IMR-90 (cell line): Measurements from ENCODE around the gene HES6. TPM values are rescaled to one million over a fixed set of nuclear protein-coding genes. Genes with fewer than 3 reads are reported as not detected.

Experiments
- ATAC-seq: fragments of 200-7000 bp; cut with Tn5 transposase; 2 replicates; pipeline ENCODE4 v1.9.1; 2020; ENCODE audit warnings: low read depth, mild to moderate bottlenecking, moderate library complexity
- BruUV-seq: library from RNA; stranded (reverse); fragments of 400-500 nt; replicated peaks from 2 replicates; lab custom pipeline; 2021; lab: Mats Ljungman, UMichigan
- CTCF ChIA-PET: fragments of 300-600 bp; formaldehyde crosslinking; extraction: SDS; loops from one replicate; lab custom pipeline; 2021; ENCODE audit warnings: antibody characterized with exemption; lab: Yijun Ruan, JAX
- POLR2A ChIA-PET: fragments of 300-600 bp; sonication (Branson Sonifier 250); formaldehyde crosslinking; loops from one replicate; lab custom pipeline; 2022; ENCODE audit warnings: antibody characterized with exemption; ENCODE audit not compliant: unreplicated experiment; lab: Charles Lee
- DNase-seq: peaks from one replicate; pipeline ENCODE4 v3.0.0; 2013
- H2AFZ ChIP-seq: replicated peaks from 2 replicates; pipeline ENCODE3; 2013; ENCODE audit warnings: low read length, mild to moderate bottlenecking; ENCODE audit not compliant: poor library complexity
- H2AK5ac ChIP-seq: 2 replicates; pipeline ENCODE4 v1.6.1; 2013; ENCODE audit warnings: low read depth, low read length, inconsistent platforms
- H2AK9ac ChIP-seq: replicated peaks from 2 replicates; pipeline ENCODE3; 2013; ENCODE audit warnings: mild to moderate bottlenecking, low read depth, low read length, moderate library complexity; ENCODE audit not compliant: poor library complexity
- H2BK120ac ChIP-seq: 2 replicates; pipeline ENCODE4 v1.6.1; 2013; ENCODE audit warnings: low read depth, low read length, inconsistent platforms
- H2BK15ac ChIP-seq: 3 replicates; pipeline ENCODE4 v1.6.1; 2013; ENCODE audit warnings: low read depth, low read length, inconsistent platforms
- H2BK20ac ChIP-seq: 2 replicates; pipeline ENCODE4 v1.6.1; 2013; ENCODE audit warnings: low read depth, mild to moderate bottlenecking, inconsistent platforms, low read length, moderate library complexity
- H2BK5ac ChIP-seq: 2 replicates; pipeline ENCODE4 v1.6.1; 2013; ENCODE audit warnings: mild to moderate bottlenecking, low read depth, low read length, inconsistent platforms; ENCODE audit not compliant: poor library complexity, severe bottlenecking
- H3K14ac ChIP-seq: replicated peaks from 2 replicates; pipeline ENCODE4 v1.6.1; 2013; ENCODE audit warnings: low read depth, low read length, inconsistent platforms
- H3K18ac ChIP-seq: 2 replicates; pipeline ENCODE4 v1.6.1; 2013; ENCODE audit warnings: low read depth, low read length, control low read depth
- H3K23ac ChIP-seq: 2 replicates; pipeline ENCODE4 v1.6.1; 2013; ENCODE audit warnings: low read depth, low read length, inconsistent platforms
- H3K27ac ChIP-seq: 2 replicates; pipeline ENCODE4 v1.5.1; 2013; ENCODE audit warnings: mild to moderate bottlenecking, control low read depth, low read length; ENCODE audit not compliant: insufficient read depth
- H3K27me3 ChIP-seq: 2 replicates; pipeline ENCODE4 v1.6.1; 2013; ENCODE audit warnings: low read length; ENCODE audit not compliant: control insufficient read depth, insufficient read depth
- H3K36me3 ChIP-seq: 2 replicates; pipeline ENCODE4 v1.6.1; 2013; ENCODE audit warnings: low read length, mixed read lengths; ENCODE audit not compliant: control insufficient read depth, insufficient read depth
- H3K4ac ChIP-seq: 2 replicates; pipeline ENCODE4 v1.6.1; 2013; ENCODE audit warnings: low read depth, low read length, inconsistent platforms
- H3K4me1 ChIP-seq: 2 replicates; pipeline ENCODE4 v1.6.1; 2013; ENCODE audit warnings: low read length, mixed read lengths; ENCODE audit not compliant: control insufficient read depth, insufficient read depth
- H3K4me2 ChIP-seq: 2 replicates; pipeline ENCODE4 v1.6.1; 2013; ENCODE audit warnings: low read depth, mild to moderate bottlenecking, control low read depth, low read length, moderate library complexity
- H3K4me3 ChIP-seq: 2 replicates; pipeline ENCODE4 v1.5.1; 2013; ENCODE audit warnings: low read depth, mild to moderate bottlenecking, control low read depth, low read length, moderate library complexity; ENCODE audit not compliant: insufficient read depth
- H3K56ac ChIP-seq: 2 replicates; pipeline ENCODE4 v1.6.1; 2013; ENCODE audit warnings: low read length, inconsistent platforms; ENCODE audit not compliant: insufficient read depth; ENCODE audit errors: extremely low read depth
- H3K79me1 ChIP-seq, 2 experiments: 2 replicates each; pipeline ENCODE4 v1.6.1; 2013; ENCODE audit warnings: low read length in 2 of 2, inconsistent platforms in 1 of 2, low read depth in 1 of 2
- H3K9ac ChIP-seq: 2 replicates; pipeline ENCODE4 v1.6.1; 2013; ENCODE audit warnings: low read depth, low read length, control low read depth
- H3K9me1 ChIP-seq: 2 replicates; pipeline ENCODE4 v1.6.1; 2013; ENCODE audit warnings: low read length, inconsistent platforms; ENCODE audit not compliant: insufficient read depth
- H3K9me3 ChIP-seq: 2 replicates; pipeline ENCODE4 v1.6.1; 2013; ENCODE audit warnings: low read length; ENCODE audit not compliant: control insufficient read depth, insufficient read depth
- H4K20me1 ChIP-seq: 2 replicates; pipeline ENCODE4 v1.6.1; 2013; ENCODE audit warnings: low read length, inconsistent platforms; ENCODE audit not compliant: insufficient read depth
- H4K5ac ChIP-seq: 2 replicates; pipeline ENCODE4 v1.6.1; 2013; ENCODE audit warnings: mild to moderate bottlenecking, low read depth, low read length, control low read depth
- H4K8ac ChIP-seq, 2 experiments: 2 replicates each; pipeline ENCODE4 v1.6.1; 2013; ENCODE audit warnings: low read depth in 2 of 2, low read length in 2 of 2, control low read depth in 1 of 2, inconsistent platforms in 1 of 2
- H4K91ac ChIP-seq: 2 replicates; pipeline ENCODE4 v1.6.1; 2013; ENCODE audit warnings: low read depth, low read length, inconsistent platforms; ENCODE audit not compliant: insufficient read depth
- MAZ ChIP-seq: IDR thresholded peaks from 2 replicates; pipeline ENCODE4 v1.6.1; 2012; ENCODE audit warnings: low read depth, mild to moderate bottlenecking, low read length, improper control_type of control experiment, moderate library complexity, borderline replicate concordance
- RAD21 ChIP-seq: IDR thresholded peaks from 2 replicates; pipeline ENCODE4 v1.6.1; 2012; ENCODE audit warnings: low read length, improper control_type of control experiment
- RFX5 ChIP-seq: IDR thresholded peaks from 2 replicates; pipeline ENCODE4 v1.8.0; 2012; ENCODE audit warnings: low read depth, mild to moderate bottlenecking, low read length, moderate library complexity
- SMC3 ChIP-seq: fragments of 150-350 bp; IDR thresholded peaks from 2 replicates; pipeline ENCODE4 v1.6.1; 2016; ENCODE audit warnings: low read depth, mild to moderate bottlenecking, antibody characterized with exemption, low read length, moderate library complexity
- WGBS, 2 experiments: methylation state at CpG; one replicate each; pipeline versions ENCODE4 v1.1.5 to v1.1.7; 2013; ENCODE audit warnings: missing lambda C conversion rate in 2 of 2; ENCODE audit not compliant: insufficient read length in 1 of 2; ENCODE audit errors: extremely low coverage in 2 of 2; 5-methylcytosine and 5-hydroxymethylcytosine counted together
- dilution Hi-C: fragments of 300-500 bp; cut with HindIII; formaldehyde crosslinking; loops from one replicate; pipeline ENCODE4 v1.14.3; 2018; ENCODE audit warnings: low sequenced_read_pairs; ENCODE audit not compliant: unreplicated experiment
- in situ Hi-C: fragments of 300-500 bp; cut with MboI; formaldehyde crosslinking; loops from 3 replicates; pipeline ENCODE4 v1.14.3; 2019; ENCODE audit warnings: low sequenced_read_pairs, inconsistent platforms, mixed read lengths
- intact Hi-C: fragments of 100-400 bp; cut with micrococcal nuclease; formaldehyde crosslinking; loops from 2 replicates; pipeline ENCODE4 v1.10.0; 2022
- polyA plus RNA-seq, 3 experiments: library from polyadenylated mRNA; depleted of rRNA; stranded (reverse); fragments of >200 nt; gene quantifications; 2 replicates each; pipeline ENCODE4 v1.2.3, GENCODE V29; 2012; ENCODE audit warnings: low replicate concordance in 1 of 3
- total RNA-seq: library from RNA; depleted of rRNA; stranded (reverse); fragments of >200 nt; gene quantifications from 2 replicates; pipeline ENCODE4 v1.2.3, GENCODE V29; 2012

Gene HES6
- total and polyA plus RNA-seq, 2 of the 4 experiments (the other 2 are of a cell fraction), result 1.3 to 3.3 TPM

- Histone ChIP-seq H4K91ac (no peak overlapping the region), H3K18ac (no peak overlapping the region), H2BK20ac (no peak overlapping the region), H3K4me2 (peak overlapping the region; percentile 42; the same call in 1 of the 2 replicates), H2AK9ac (peak overlapping the region; percentile 60), H2AK5ac (no peak overlapping the region), H2AFZ (peak overlapping the region; percentile 75), H3K79me1 (peaks cover 0 to 2% of the 10 kb centered on the region in 2 experiments; a peak in 1 of 4 replicates), H3K23ac (peak overlapping the region; percentile 37; the same call in 1 of the 2 replicates), H3K4me1 (peaks cover 4% of the 10 kb centered on the region; the same call in 1 of the 2 replicates), H4K20me1 (no peaks in the 10 kb centered on the region), H4K8ac (no peak overlapping the region), H3K27ac (no peak overlapping the region), H3K9ac (no peak overlapping the region), H3K4ac (no peak overlapping the region), H4K5ac (no peak overlapping the region), H3K9me1 (no peaks in the 10 kb centered on the region), H3K4me3 (peak overlapping the region; percentile 60), H2BK120ac (no peak overlapping the region), H2BK5ac (no peak overlapping the region), H2BK15ac (no peak overlapping the region), H3K56ac (no peak overlapping the region), H3K36me3 (no peaks in the 10 kb centered on the region), H3K27me3 (peaks cover 17% of the 10 kb centered on the region), H3K9me3 (0 out of 2 replicates have a peak, but pooled peaks cover 2% of the 10 kb centered on the region), H3K14ac (no peak overlapping the region)
- BruUV-seq, result no TSS peak
- DNase-seq, result no peak
- dilution Hi-C loops (no loop called here), in situ Hi-C loops (no loop called here), intact Hi-C loops (no loop called here)
- TF ChIP-seq RFX5, result no peak
- no peak for TF ChIP-seq RAD21
- no peak for TF ChIP-seq MAZ
- no peak for TF ChIP-seq SMC3
- no peak for ATAC-seq
- ChIA-PET POLR2A (no interaction called here), CTCF (interaction anchor here (0.5 kb wide), 1 partner anchor 380 kb away, joined by 3 read pairs; no protein-coding TSS in a partner anchor)
- 29% methylated on average over 9 of the region's 75 CpGs; no CpG with 5 or more reads in 1 of the 2 experiments for WGBS, 2 experiments
These were observed 884 bp downstream of the HES6 start for GRCh38 chr2:238238766-238239542.
